Measurements from ENCODE around the gene REXO1. TPM values are rescaled to one million over a fixed set of nuclear protein-coding genes. Genes with fewer than 3 reads are reported as not detected.

Gene REXO1
- total RNA-seq, 3 donors from 2014 or later (not counting 1 experiment from before 2014, with no cell fraction given), result 90.7 to 91.7 (median 91.5) TPM

DNA sequence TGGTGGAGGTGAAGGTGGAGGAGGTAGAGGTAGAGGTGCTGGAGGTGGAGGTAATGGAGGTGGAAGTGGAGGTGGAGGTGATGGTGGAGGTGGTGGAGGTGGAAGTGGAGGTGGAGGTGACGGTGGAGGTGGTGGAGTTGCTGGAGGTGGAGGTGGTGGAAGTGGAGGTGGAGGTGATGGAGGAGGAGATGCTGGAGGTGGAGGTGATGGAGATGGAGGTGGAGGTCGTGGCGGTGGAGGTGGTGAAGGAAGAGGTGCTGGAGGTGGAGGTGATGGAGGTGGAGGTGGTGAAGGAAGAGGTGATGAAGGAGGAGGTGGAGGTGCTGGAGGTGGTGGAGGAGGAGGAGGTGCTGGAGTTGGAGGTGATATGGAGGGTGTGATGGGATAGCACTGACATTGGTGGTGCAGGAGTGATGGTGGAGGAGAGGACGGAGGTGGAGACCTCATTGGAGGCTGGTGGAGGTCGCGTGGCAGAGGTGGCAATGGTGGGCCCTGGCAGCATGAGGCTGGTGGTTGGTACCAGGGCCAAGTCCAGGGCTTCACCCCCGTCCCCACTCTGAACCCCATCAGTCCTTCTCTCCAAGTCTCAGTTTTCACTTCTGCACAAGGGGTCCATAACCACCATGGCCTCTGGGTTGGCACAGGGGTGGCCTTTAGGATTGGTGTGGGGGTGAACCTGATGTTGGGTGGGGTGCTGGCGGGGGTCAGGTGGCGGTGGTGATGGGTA lies 79.2 kb downstream of the REXO1 start:
- TF ChIP-seq, protein P1, sequence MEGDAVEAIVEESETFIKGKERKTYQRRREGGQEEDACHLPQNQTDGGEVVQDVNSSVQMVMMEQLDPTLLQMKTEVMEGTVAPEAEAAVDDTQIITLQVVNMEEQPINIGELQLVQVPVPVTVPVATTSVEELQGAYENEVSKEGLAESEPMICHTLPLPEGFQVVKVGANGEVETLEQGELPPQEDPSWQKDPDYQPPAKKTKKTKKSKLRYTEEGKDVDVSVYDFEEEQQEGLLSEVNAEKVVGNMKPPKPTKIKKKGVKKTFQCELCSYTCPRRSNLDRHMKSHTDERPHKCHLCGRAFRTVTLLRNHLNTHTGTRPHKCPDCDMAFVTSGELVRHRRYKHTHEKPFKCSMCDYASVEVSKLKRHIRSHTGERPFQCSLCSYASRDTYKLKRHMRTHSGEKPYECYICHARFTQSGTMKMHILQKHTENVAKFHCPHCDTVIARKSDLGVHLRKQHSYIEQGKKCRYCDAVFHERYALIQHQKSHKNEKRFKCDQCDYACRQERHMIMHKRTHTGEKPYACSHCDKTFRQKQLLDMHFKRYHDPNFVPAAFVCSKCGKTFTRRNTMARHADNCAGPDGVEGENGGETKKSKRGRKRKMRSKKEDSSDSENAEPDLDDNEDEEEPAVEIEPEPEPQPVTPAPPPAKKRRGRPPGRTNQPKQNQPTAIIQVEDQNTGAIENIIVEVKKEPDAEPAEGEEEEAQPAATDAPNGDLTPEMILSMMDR (IDR thresholded peaks at IDR 0.05), result no peak
- Mint-ChIP-seq H3K27me3 (ENCODE audit: low read depth in 2 of 2) (peaks cover 52 to 62% of the 10 kb centered on the region in 2 donors), H3K4me1 (peaks cover 0 to 6% of the 10 kb centered on the region in 2 donors), H3K27ac (no peak overlapping the region), H3K36me3 (peaks cover 10% of the 10 kb centered on the region), H3K9me3 (peaks cover 2 to 4% of the 10 kb centered on the region in 2 donors), H3K4me3 (no peak overlapping the region)
- DNase-seq, result no peak
- H3K27ac ChIP-seq (ENCODE audit: low read length), result no peak overlapping the region
- peaks cover 8% of the 10 kb centered on the region for H3K9me3 ChIP-seq (ENCODE audit: control insufficient read depth, insufficient read depth, low read length)
- no peaks in the 10 kb centered on the region for H3K36me3 ChIP-seq (ENCODE audit: control insufficient read depth, insufficient read depth, low read length)
- H3K4me1 ChIP-seq (ENCODE audit: control insufficient read depth, insufficient read depth, low read length), result peaks cover 9% of the 10 kb centered on the region
- no peak for ATAC-seq
- 79% methylated on average over 9 of the region's 9 CpGs for WGBS (ENCODE audit: insufficient coverage)
- intact Hi-C loops (cut with micrococcal nuclease), result no loop called here
- H3K4me3 ChIP-seq (ENCODE audit: low read length), result no peak overlapping the region
- H3K27me3 ChIP-seq (ENCODE audit: control insufficient read depth, insufficient read depth, low read length), result peaks cover 46% of the 10 kb centered on the region

GRCh38 chr19:1768248-1768647 lies 80.0 kb downstream of the REXO1 start:
- Histone ChIP-seq H3K27me3 (ENCODE audit: control insufficient read depth, insufficient read depth, low read length) (peaks cover 46% of the 10 kb centered on the region), H3K27ac (ENCODE audit: low read length) (no peak overlapping the region), H3K9me3 (ENCODE audit: control insufficient read depth, insufficient read depth, low read length) (peaks cover 8% of the 10 kb centered on the region), H3K4me1 (ENCODE audit: control insufficient read depth, insufficient read depth, low read length) (peaks cover 9% of the 10 kb centered on the region), H3K36me3 (ENCODE audit: control insufficient read depth, insufficient read depth, low read length) (no peaks in the 10 kb centered on the region), H3K4me3 (ENCODE audit: low read length) (no peak overlapping the region)
- peaks cover 0 to 6% of the 10 kb centered on the region in 2 donors for H3K4me1 Mint-ChIP-seq
- no peak overlapping the region for H3K4me3 Mint-ChIP-seq
- H3K27me3 Mint-ChIP-seq (ENCODE audit: low read depth in 2 of 2), result peaks cover 45 to 60% of the 10 kb centered on the region in 2 donors
- no peak overlapping the region for H3K27ac Mint-ChIP-seq
- 23% methylated on average over 13 of the region's 13 CpGs for WGBS (ENCODE audit: insufficient coverage)
- ATAC-seq (no peak), DNase-seq (no peak)
- intact Hi-C loops (cut with micrococcal nuclease), result no loop called here
- peaks cover 10% of the 10 kb centered on the region for H3K36me3 Mint-ChIP-seq
- TF ChIP-seq, protein P1 (IDR thresholded peaks at IDR 0.05), result no peak
- H3K9me3 Mint-ChIP-seq, result peaks cover 2 to 4% of the 10 kb centered on the region in 2 donors

DNA sequence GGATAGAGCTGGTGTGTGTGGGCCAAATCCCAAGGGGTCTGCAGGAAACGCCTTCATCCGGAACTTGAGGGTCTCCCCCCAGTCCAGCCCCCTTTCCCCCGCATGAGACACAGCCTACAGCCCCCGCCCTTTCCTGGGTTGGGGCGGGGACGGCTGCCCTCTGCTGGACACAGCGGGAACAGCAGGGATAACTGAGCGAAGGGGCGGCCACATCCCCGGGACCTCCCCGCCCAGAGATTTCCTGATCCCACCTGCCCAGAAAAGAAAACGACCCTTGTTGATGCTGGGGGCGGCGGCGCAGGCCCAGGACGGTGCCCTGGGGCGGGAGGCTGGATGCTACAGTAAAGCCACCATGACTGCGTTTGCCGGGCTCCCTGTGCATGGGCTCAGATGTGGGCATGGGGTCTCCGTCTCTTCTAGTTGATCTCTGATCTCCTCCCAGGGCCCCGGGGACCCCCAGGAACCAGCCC lies 80.8 kb downstream of the REXO1 start:
- peaks cover 2 to 4% of the 10 kb centered on the region in 2 donors for H3K9me3 Mint-ChIP-seq
- Histone ChIP-seq H3K4me1 (ENCODE audit: control insufficient read depth, insufficient read depth, low read length) (peaks cover 9% of the 10 kb centered on the region), H3K9me3 (ENCODE audit: control insufficient read depth, insufficient read depth, low read length) (peaks cover 8% of the 10 kb centered on the region), H3K4me3 (ENCODE audit: low read length) (no peak overlapping the region), H3K27ac (ENCODE audit: low read length) (no peak overlapping the region), H3K27me3 (ENCODE audit: control insufficient read depth, insufficient read depth, low read length) (peaks cover 50% of the 10 kb centered on the region), H3K36me3 (ENCODE audit: control insufficient read depth, insufficient read depth, low read length) (no peaks in the 10 kb centered on the region)
- H3K27me3 Mint-ChIP-seq (ENCODE audit: low read depth in 2 of 2), result peaks cover 37 to 57% of the 10 kb centered on the region in 2 donors
- no peak overlapping the region for H3K27ac Mint-ChIP-seq
- H3K36me3 Mint-ChIP-seq, result peaks cover 10% of the 10 kb centered on the region
- peak; percentile 72 to 87 (median 82) for ATAC-seq
- no peak overlapping the region for H3K4me3 Mint-ChIP-seq
- TF ChIP-seq, protein P1 (IDR thresholded peaks at IDR 0.05), result peak; percentile 89
- peaks cover 0 to 6% of the 10 kb centered on the region in 2 donors for H3K4me1 Mint-ChIP-seq
- peak; percentile 69 to 78 for DNase-seq
- WGBS (ENCODE audit: insufficient coverage), result 4% methylated on average over 21 of the region's 21 CpGs
- intact Hi-C loops (cut with micrococcal nuclease), result loop anchor here (1.0 to 2.0 kb wide), 2 partner anchors 95 to 221 kb away; no protein-coding TSS in a partner anchor
